SW480 (cell line): ENCODE measurements around the gene DENND6A.
"Not testable (repeated sequence)": the region's sequence is repeated elsewhere in the genome, so short reads cannot be mapped to it uniquely, and the experiment has no call there.

Source experiments
- DNase-seq: peaks from one replicate; pipeline ENCODE4 v3.0.0-alpha.2; 2016; ENCODE audit warnings: low spot score

DENND6A gene

DNA sequence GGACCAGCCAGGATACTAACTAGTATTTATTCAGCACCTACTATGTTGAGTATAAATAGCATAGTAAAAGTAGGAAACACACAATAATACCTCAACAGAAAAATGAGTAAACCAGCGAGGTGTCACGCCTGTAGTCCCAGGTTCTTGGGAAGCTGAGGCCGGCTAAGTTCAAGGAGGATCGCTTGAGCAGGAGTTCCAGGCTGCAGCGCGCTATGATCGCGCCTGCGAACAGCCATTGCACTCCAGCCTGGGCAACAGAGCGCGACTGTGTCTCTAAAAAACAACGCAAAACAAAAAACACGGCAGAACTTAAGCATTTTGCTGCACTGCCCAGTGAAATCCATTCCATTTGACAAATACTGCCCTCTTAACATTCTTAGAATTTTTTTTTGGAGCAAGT, 1.3 kb upstream of the DENND6A start:
- no peak for DNase-seq

DNA sequence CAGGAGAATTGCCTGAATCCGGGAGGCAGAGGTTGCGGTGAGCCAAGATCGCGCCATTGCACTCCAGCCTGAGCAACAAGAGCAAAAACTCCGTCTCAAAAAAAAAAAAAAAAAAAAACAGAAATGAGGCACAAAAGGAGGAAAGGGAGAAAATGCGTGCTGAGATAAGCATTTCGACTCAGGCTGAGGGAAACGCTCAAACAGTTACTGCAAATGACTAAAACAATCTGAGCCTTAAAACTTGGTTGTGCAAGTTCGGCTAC, 813 bp downstream of the DENND6A start:
- not testable (repeated sequence) for DNase-seq

DNA sequence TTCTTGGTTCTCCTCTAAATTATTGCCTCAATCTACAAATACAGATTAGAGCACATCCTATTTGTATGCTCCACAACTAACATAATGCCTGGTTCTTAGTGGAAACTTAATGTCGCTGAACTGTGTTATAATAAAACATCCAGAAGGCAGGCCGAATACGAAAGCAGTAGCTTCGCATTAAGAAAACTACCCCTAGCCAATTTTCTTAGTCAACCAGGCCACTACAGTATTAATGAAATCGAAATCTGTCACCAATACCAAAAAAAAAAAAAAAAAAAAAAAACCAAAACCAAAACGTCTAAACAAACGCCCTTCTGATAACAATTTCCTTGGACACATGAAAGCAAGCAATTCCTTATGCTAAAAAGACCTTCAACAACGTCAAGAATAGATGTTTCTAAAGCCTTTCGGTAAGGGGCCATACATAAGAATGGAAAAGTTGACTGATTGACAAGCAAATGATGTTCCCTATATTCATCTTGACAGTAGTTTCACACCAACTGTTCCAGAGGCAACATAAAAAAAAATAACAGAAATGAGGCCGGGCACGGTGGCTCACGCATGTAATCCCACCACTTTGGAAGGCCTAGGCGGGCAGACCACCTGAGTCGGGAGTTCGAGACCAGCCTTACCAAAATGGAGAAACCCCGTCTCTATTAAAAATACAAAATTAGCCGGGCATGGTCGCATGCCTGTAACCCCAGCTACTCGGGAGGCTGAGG, 1.3 kb downstream of the DENND6A start:
- DNase-seq, result no peak

DNA sequence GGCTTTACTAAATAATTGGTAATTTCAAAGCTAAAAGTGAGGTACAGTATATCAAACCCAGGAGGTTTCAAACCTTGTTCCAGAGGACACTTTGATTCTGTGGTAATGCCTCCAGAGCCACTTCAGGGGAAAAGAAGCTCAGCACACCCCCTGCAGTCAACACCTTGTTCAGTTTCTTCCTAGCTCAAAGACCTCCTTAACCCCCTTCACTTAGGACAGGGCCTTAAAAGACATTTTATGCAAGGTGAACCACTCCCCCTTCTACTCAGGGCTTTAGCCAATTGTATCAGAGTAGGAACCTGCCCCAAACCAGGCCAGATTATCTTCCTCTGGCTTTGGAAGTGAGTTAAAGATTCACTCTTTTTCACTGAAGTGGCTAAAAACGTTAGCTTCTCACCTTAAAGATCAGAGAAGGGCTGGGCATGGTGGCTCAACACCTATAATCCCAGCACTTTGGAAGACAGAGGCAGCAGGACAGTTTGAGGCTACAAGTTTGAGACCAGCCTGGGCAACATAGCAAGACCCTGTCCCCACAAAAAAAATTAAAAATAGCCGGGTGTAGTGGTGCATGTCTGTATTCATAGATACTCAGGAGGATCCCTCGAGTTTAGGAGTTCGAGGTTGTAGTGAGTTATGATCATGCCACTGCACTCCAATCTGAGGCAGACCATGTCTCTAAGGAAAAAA, 3.4 kb downstream of the DENND6A start:
- DNase-seq, result no peak

DNA sequence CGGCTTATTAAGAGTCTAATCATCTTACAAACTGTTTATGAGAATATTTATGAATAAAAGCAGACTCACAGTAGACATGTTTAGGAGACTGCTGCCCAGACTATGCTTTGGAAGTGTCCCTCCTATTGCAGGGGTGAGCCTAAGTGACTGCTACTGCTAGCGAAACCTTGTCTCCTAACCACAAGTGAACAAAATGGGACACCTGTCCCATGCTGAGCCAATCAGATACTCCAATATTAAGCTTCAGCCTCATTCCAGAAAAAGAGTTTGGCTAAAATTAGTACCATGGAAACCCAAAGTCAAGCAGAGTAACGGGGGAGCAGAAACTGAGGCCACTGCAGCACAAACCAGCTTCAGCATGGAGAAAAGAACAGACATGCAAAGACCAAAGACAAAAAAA, 4.6 kb downstream of the DENND6A start:
- no peak for DNase-seq

DNA sequence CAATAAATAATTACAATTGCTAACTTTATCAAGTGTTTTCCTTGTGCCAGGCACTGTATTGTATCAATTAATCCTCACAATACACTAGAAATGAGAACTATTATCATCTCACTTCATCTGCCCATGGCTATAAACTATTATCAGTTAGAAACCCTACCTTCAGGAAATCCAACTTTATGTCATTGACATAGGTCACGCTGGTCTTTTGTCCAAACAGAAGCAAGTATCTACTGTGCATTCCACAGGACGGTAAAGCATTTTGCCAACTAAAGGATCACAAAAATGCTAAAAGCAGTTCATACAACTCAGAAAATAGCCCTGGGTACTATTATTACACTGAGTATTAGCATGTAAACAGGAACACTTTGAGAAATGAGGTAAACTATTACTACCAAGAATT, 9.6 kb downstream of the DENND6A start:
- DNase-seq, result no peak

DNA sequence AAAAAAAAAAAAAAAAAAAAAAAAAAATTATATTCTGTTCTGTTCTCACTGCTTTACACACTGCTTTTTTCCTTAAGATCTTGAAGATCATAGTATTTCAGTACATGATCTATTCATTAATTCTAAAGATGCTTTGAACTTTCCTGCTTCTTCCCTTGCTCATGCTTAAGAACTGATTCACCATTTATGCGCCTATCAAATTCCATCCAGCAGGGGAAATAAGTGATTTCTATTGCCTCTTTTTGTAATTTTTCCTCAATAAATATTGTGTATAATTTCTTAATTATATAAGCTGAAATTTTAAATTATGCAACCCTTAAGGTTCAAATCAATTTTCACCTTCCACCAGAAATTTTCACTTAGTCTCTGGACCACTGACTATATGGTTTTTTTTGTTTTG, 10.6 kb downstream of the DENND6A start:
- no peak for DNase-seq

DNA sequence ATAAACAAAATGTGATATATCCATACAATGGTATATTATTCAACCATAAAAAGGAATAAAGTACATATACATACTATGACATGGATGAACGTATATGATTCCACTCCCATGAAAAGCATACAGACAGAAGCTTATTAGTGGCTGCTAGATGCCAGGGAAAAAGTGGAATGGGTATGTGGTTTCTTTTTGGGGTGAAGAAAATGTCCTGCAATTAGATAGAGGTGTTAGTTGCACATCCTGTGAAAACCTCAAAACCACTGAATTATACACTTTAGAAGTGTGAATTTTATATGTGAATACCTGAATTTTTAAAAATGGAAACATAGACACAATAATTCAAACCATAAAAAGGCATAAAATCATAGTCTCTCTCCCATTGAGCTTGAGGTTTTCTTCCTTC, 11.2 kb downstream of the DENND6A start:
- DNase-seq, result no peak

DNA sequence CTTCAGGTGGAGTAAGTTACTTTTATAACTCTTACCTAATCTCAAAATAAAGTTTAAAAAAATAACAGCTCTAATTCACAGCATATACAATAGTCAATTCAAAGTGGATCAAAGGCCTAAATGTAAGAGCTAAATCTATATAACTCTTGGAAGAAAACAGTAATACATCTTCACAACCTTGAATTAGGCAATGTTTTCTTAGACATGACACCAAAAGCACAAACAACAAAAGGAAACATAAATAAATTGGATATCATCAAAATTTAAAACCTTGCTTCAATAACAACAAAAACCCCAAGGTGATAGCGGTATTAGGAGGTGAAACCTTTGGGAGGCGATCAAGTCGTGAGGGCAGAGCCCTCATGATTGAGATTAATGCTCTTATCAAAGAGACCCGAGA, 12.8 kb downstream of the DENND6A start:
- DNase-seq, result no peak

DNA sequence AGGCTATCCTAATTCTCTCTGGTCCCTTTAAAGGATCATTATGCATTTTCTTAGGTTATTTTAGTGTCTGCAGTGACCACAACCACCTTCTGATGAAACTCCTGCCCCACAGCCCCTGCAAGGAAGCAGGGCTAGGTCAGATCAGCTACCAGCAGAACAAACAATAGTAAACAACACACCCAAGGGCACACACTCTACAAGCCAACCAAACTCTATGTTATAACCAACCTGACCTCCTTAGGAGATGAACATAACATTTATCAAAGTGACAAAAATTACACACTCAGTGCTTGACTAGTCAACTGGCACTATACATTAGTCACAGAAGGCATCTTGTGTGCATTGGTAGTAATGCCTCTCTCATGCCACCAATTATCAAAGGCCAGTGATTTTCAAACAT, 17.3 kb downstream of the DENND6A start:
- no peak for DNase-seq

DNA sequence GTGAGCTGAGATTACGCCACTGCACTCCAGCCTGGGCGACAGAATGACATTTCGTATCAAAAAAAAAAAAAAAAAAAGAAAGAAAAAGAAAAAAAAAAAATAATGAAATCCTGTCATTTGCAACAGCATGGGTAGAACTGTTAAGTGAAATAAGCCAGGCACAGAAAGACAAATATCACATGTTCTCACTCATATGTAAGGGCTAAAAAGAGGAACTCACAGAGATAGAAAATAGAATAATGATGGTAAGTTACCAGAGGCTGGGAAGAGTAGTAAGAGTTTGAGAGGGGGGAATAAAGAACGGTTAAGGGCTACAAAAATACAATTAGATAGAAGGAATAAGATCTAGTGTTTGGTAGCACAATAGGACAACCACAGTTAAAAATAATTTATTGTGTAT, 19.7 kb downstream of the DENND6A start:
- no peak for DNase-seq

DNA sequence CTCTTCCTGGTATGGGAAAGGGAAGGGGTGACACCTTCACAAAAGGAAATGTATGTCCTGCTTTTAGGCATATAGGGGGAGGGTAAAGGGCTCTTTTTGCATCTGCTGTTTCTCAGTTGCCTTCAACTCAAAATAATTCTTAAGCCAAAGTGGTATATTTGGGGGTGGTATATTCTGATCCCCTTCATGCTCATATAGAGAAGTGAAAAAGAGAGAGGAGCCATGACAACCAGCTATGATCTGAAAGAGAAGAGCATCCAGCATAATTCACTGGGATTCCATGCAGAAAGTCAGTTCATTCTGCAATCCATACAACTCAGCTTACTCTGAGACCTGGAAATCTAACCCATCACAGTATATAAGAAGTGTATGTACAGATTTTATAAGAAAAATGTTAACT, 22.3 kb downstream of the DENND6A start:
- DNase-seq, result no peak

DNA sequence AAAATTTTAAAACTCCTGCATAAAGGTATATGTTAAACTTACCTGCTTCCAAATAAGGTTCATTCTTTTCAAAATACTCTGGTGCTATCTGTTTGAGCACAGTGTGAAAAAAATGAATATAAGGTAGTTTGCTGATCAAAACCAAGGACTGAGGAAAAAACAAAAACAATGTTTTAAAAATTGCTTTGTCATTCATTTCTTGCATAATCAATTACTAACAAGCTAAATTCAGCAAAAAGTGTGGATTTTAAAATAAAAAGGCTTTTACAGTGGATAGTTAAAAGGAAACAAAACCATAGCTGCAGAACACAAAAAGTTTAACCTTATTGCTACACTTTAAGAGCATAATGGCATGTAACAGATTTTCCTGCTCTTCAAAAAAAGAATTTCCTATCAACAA, 31.5 kb downstream of the DENND6A start:
- no peak for DNase-seq

DNA sequence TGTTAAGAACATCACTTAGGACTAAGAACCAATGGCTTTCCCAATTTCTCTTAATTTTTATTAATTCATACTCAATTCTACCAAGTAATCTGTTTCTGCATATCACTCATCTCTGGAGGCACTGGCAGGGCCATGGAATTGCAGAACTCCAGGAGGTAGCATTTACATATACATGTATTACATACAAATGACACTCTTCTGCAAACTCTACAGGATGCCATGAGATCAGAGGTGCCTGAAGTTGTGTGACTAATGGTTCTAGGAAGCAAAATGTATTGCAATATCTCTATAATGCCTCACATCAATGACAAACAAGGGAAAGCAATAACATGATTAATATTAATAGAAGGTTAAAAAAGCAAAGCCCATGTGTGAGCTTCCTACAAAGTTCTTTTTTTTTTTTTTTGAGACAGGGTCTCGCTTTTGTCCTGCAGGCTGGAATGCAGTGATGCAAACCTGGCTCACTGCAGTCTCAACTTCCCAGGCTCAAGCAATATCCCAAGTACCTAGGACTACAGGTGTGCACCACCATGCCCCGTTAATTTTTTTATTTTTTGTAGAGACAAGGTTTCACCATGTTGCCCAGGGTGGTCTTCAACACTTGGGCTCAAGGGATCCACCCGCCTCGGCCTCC, 33.0 kb downstream of the DENND6A start:
- DNase-seq, result no peak

DNA sequence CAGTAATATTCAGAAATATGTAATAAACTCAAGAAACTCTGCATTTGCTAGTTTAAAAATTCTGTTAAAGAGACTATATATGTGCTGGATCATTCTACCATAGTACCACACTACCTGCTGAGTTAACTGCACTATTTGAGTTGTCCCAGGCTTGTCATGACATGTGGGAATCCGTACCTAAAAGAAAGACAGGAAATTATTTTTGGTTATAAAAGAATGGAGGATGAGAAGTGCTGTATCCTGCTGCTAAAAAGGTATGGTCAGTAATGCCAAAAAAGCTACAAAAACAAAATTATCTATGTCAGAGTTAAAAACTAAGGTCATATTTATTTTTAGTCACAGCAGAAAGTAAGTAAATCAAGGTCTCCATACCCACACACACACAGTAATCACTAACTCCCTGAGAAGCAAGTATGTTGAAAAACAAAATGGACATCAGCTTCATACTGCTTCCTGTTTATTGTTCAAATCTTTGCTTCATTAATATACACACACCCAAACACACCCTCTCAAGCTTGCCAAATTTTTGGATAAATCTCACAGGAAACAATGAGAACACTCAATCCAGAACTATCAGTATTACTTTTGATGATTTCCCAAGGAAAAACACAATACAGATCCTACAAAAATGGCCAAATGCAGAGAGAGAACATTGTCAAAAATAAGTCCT, 33.7 kb downstream of the DENND6A start:
- no peak for DNase-seq

DNA sequence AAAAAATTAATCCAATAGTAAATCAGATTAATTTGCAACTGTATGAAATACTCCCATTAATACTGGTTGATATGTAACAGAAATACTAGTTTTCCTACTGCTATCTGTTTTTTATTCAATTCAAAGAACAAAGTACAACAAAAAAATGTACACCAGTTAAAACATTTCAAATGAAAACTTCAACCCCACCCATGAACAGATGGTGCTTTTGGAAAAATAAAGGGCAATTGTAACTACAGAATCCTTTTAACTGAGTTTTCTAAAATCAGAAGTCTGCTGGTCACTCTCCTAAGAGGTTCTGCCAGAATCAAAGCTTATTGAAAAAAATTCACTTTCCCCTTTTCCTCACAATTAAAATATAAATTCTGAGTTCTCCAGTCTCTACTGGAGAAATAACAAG, 34.3 kb downstream of the DENND6A start:
- no peak for DNase-seq

DNA sequence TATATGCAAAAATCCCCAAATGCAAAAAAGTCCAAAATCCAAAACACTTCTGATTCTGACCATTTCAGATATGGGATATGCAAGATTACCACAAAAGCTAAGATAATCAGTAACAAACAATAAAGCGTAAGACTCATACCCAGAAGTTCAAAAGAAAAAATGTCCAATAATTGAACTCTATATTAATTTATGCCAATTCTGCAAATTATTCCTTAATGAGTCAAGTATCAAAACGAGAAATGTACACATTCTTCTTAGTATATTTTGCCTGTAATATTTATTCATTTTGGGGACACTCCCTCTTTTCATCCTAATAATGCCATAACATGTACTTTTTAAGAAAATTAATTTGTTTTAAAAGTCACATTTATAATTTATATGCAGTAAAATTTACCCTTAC, 37.1 kb downstream of the DENND6A start:
- no peak for DNase-seq

DNA sequence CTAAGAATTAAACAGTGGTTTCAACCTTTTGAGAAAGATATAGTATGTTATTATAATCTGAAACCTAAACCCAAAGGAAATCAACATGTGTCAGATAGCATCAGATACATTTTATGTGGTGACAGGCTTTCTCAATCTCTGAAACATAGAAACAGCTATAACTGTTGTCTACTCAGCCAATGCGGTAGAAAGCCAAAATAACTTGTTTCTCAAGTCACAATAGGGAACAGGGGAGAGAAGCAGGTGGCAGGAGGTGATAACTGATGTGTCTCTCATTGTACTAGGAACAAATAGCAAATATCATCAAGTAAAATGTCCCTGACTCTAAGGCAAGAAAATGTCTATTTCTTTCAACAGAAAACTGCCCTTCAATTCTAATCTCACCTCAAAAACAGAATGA, 38.6 kb downstream of the DENND6A start:
- DNase-seq, result no peak

DNA sequence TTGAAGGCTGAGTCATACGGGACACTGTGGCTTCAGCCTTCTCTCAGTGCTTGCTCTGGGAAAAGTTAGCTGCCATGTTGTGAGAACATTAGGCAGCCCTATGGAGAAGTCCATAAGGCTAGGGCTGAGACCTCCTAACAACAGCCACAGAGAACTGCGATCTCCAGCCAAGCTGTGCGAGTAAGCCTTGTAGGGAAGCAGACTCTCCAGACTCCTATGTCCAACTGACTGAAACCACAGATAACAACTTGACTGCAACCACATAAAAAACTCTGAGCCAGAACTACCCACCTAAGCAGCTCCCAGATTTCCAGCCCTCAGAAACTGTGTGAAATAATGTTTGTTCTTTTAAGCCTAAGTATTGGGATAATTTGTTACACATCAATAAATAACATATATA, 40.7 kb downstream of the DENND6A start:
- no peak for DNase-seq

DNA sequence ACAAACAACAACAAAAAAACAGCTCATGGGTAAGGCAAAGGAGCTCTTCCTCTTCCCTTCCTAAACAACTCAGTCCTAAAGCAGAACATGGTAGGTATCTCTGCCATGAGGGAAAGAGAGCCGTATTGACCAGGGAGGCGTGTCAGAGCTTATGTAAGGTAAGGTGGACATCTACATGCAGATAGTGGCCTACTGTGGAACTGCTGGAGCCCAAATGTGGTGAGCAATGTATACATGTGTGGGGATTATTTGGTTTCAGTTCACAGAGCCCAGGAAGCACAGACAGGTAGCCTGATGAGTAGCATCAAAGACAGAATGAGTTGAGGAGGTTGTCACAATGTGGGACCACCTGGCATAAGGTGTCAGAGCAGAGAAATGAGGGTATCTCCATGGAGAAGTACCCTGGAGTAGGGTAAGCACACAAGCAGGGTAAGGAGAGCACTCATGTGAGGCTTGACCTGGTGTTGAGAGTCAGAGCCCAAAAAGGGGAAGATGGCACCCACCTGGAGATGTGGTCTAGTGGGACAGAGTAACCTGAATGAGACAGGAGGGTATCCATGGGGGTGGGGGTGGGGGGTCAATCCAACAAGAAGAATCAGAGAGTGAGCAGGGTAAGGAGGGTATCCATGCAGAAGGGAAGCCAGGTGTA, 45.5 kb downstream of the DENND6A start:
- DNase-seq, result no peak

DNA sequence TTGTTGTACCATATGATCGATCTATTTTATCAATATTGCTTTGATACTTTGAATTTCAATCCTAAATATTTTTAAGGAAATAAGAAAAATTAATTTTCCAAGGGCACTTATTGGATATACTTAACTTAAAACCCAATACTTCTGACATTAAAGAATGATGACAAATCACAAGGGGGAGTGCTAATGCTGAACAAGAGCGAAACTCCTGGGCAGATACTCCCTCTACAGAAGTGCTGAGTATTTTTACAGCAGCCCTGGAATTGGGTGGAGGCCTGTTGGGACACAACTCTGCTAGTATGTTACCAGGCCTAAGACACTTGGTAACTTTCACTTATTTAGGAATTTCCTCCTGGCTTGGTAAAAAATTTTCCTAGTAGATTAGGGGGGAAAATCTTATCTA, 46.2 kb downstream of the DENND6A start:
- DNase-seq, result peak; percentile 38

DNA sequence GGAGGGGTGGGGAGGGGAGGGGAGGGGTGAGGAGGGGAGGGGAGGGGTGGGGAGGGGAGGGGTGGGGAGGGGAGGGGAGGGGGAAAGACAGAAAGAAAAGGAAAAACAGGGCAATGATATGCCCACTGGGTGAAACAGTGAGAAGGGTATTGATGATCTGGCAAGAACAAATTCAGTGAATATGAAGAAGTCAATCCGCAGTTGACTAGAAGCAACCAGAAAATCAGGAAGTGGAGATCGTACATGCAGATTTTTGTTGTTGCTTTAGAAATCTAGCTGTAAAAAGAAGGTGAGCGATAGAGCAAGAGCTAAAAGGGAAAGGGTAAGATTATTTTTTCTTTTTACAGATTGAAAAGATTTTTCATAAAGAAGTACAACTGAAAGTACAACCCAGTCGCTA, 48.1 kb downstream of the DENND6A start:
- no peak for DNase-seq

DNA sequence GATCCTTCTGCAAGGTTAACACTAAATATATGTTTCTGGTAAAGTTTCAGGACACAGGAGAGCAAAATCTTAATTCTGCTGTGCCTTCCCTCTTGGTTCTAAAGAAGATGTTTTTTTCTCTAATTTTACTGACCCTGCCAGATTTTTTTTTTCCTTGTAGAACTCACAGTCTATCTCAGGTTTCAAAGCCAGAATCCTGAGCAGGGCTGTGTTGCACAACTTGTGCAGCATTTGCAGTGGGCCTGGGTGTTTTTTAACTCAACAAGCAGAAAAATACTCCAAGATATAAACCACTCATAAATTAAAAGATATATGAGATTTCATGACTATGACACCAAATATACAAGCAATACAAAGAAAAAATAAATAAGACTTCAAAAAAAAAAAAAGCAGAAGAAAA, 55.5 kb downstream of the DENND6A start:
- DNase-seq, result no peak
